ENCODE data around the gene ZNF512B. TPM values are rescaled to one million over a fixed set of nuclear protein-coding genes. Genes with fewer than 3 reads are reported as not detected.

Gene ZNF512B
- total RNA-seq, 1 donor from 2014 or later = 7.1 TPM

DNA sequence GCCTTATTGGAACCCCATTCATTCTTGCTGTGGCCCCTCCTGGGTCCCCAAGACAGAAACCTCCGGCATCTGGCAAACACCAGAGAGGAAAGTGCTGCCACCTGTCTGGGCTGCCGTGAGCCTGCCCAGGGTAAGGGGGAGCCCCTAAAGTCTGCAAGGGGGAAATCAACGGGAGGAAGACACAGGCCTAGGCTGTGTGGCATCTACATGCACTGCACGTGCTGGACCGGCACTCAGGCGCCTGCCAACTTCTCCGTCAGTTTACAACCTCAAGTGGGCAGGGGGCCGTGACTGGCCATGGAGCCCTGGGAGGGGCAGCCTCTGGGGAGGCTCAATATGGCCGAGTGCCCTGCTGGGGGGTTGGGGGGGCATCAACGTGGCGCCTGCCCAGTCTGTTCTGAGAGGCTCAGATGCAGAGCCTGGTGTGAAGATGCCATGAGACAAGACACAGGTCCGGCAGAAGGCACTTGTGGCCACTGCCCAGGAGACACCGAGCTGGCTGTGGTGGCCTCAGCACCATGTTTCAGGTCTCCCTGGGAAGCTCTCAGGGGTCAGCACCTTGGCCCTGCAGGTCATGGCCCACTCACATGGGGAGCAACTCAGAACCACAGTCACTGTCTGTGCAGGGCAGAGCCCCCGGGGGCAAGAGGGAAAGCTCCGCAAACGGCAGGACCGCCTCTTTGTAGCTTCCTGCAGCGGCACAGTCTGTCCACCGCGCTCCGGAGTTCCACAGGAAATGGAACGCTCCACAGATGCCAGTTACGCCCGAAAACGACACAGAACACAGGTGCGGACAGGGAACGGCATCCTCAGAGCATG is 21.9 kb downstream of the ZNF512B start:
- DNase-seq (ENCODE audit: low read depth in 2 of 2) = no peak

DNA sequence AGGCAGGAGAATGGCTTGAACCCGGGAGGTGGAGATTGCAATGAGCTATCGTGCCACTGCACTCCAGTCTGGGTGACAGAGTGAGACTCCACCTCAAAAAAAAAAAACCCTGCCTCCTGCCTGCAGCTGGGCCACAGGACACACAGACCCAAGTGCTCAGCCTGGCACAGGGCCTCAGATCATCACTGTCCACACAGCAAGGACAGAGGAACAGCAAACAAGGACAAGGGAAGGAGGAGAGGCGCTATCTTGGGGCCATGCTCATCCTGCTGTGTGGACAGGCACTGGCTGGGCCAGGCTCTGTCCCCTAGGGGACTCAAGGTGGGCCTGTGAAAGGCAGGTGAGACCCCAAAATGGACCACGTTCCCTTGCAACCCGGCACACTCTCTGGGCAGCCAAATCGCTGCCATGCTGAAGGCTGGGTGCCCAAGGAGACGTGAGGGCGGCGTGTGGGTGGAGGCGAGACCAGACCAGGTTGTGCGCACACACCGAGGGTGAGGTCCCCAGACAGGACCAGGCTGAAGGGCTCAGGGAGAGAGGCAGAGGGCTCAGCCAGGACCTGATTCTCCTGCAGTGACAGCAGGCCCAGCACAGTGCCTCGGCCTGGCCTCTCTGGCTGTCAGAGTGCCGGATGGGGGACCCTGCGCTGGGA is 22.6 kb downstream of the ZNF512B start:
- no peak for DNase-seq (ENCODE audit: low read depth in 2 of 2)

- DNase-seq (ENCODE audit: low read depth in 2 of 2) = no peak
These were observed 23.5 kb downstream of the ZNF512B start for GRCh38 chr20:63945921-63946920.

DNA sequence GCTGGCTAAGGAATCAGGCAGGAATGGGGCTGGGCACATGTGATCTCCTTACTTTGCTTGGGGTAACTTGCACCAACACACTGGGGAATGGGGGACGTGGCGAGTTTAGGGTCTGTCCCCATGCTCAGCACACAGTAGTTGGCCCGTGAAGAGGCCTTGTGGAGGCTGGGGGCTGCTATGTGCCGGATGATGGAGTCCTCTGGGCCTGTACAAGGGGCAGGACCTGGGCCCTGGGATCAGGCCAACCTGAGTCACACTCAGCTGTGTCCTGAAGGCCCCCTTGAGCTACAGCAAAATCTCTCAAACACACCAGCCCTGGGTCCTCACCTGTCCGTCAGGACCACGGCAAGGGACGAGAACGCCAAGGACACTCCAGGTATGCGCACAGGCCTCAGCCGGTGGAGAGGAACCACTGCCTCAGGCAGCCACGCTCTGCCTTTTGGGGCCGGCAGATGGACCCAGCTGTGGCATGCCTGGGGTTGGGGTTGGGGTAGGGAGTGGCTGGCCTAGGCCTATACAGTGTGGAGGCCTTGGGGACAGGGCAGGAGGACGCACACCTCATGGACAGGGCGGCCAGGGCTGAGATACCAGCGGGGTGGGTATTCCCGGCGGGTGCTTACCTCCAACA is 24.6 kb downstream of the ZNF512B start:
- DNase-seq (ENCODE audit: low read depth in 2 of 2) = no peak

DNA sequence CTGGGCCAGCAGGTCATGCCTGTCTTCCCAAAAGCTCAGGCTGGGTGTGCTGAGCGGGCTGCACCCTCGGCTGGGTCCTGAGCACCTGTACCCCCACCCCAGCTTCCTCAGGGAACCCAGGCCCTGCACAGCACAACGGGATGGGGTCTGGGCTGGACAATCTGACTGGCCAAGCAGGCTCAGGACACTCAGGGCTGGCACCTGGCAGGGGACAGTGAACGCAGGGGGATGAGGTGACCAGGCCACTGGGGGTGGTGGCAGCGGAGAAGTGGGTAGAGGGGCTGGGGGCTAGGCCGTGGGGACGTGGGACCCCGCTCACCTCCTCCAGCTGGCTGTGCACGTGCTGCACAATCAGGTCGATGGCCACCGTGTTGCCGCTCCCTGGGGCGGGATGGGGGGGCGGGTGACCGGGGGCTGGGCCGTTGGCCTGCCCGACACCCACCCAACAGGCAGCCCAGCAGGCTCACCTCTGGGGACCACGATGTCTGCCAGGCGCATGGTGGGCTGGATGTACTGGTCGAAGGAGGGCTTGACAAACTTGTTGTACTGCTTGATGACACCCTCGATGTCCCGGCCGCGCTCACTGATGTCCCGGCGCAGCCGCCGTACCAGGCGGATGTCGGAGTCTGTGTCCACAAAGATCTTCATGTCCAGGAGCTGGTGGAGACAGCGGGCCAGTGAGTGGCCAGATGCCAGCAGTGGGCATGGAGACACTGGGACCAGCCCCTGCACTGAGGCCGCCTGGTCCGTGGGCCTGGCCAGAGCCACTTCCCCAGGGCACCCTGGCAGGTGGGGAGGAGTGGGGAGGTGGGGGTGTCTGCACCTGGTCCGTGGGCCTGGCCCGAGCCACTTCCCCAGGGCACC is 25.4 kb downstream of the ZNF512B start:
- no peak for DNase-seq (ENCODE audit: low read depth in 2 of 2)

- DNase-seq (ENCODE audit: low read depth in 2 of 2) = no peak
These were observed 26.0 kb downstream of the ZNF512B start for GRCh38 chr20:63943808-63944077.

GRCh38 chr20:63942969-63943807 is 26.5 kb downstream of the ZNF512B start:
- no peak for DNase-seq (ENCODE audit: low read depth in 2 of 2)

DNA sequence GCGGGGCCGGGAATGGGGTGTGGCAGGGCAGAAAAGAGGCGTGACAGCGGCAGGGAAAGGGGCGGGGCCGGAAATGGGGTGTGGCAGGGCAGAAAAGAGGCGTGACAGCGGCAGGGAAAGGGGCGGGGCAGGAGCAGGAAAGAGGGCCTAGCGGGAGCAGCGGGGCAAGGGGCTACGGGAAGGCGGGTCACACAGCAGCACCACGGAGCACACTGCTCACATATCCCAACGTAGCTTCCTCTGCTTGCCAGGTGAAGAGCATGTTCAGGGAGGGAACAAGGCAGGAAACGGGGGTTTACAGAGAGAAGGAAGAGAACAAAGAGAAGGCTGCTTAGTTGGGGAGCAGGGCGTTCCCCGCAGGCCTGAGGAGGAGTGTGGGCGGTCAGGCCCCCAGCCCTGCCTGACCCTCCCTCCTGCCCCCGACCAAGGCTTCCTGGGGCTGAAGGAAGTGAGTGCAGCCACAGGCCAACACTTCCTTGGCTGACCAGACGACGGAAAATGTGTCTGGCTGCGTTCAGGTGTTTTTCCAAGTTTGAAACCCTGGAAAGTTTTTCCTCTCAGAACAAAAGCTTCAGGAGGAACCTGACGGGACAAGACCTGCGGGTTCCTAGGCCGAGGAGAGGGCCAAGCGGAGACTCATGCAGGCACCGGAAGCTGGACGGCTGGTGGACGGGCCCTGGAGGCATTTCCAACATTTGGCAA is 27.3 kb downstream of the ZNF512B start:
- DNase-seq (ENCODE audit: low read depth in 2 of 2) = peak; percentile 69 to 77

DNA sequence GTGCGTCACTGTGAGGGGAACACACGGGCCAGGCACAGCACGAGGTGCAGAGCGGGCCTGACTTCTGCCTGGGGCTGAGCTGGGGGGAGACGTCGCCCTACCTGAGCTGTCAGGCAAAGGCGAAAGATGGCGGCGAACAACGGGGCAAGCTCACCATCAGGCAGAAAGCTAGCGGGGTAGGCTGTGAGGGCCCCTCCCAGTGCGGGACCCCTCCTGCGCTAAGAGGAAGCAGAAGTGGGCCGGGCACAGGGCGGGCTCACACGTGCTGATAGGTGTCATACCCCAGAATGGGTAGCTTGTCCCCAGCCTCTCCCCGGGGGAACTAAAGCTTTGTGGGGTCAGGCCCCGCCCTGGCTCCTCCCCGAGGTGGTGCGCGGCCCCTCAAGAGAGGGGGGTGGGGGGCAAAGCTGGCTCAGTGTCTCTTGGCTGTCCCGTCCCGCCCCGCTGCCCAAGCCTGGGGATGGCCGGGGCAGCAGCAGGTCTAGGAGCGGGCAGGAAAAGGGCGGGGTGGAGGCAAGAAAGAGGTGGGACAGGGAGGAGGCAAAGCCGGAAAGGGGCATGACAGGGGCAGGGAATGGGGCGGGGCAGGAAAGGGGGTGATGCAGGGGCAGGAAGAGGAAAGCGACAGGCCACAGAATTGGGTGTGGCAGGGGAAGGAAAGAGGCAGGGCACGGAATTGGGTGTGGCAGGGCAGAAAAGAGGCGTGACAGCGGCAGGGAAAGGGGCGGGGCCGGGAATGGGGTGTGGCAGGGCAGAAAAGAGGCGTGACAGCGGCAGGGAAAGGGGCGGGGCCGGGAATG is 28.2 kb downstream of the ZNF512B start:
- peak in 1 of 2 donors; percentile 56 for DNase-seq (ENCODE audit: low read depth in 2 of 2)

- no peak for DNase-seq (ENCODE audit: low read depth in 2 of 2)
These were observed 29.1 kb downstream of the ZNF512B start for GRCh38 chr20:63940472-63941266.

- no peak for DNase-seq (ENCODE audit: low read depth in 2 of 2)
These were observed 29.7 kb downstream of the ZNF512B start for GRCh38 chr20:63940071-63940471.

- DNase-seq (ENCODE audit: low read depth in 2 of 2) = no peak
These were observed 30.4 kb downstream of the ZNF512B start for GRCh38 chr20:63939061-63939935.

DNA sequence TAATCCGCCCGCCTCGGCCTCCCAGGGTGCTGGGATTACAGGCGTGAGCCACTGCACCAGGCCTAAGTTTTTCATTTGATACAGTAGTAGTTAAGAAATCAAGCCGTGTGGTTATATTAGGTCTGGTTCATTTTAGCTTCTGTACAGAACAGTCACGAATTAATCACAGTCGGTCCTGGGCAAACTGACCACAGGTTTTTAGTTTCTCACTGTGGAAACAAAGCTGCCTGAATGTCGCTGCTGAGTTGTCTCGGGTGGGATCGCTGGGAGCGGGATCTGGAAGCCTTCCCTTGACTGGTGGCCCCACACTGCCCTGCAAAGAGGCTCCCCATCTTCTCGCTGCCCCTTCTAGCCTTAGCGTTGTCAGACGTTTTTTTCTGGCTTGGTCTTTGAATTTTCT is 32.1 kb downstream of the ZNF512B start:
- no peak for DNase-seq (ENCODE audit: low read depth in 2 of 2)

GRCh38 chr20:63935447-63935846 is 34.3 kb downstream of the ZNF512B start:
- no peak for DNase-seq (ENCODE audit: low read depth in 2 of 2)

- DNase-seq (ENCODE audit: low read depth in 2 of 2) = peak in 1 of 2 donors; percentile 38
These were observed 35.3 kb downstream of the ZNF512B start for GRCh38 chr20:63934271-63935068.

GRCh38 chr20:63933646-63934045 is 36.1 kb downstream of the ZNF512B start:
- no peak for DNase-seq (ENCODE audit: low read depth in 2 of 2)

Data from lung microvascular endothelial cell (primary cell).